Heart left ventricle (tissue), 13 donors: ENCODE results near the gene GPX5.

Experiments used
- POLR2A ChIP-seq, 2 donors: fragments of 450-650 bp; IDR thresholded peaks; one replicate each; pipeline ENCODE4 v1.6.1; 2017; ENCODE audit warnings: antibody characterized with exemption in 2 of 2, mild to moderate bottlenecking in 2 of 2, moderate library complexity in 2 of 2
- TF ChIP-seq, protein P1 (sequence below), 12 donors: fragments of 200-600 bp; sonication (generic) in 4 of 12; IDR thresholded peaks; one replicate each; pipeline versions ENCODE4 v1.5.0 to v1.8.0; 2018 to 2022; ENCODE audit warnings: antibody characterized with exemption in 12 of 12, mild to moderate bottlenecking in 5 of 12
- donor health status: ischemic (EF 13 %, LVEDD 7.1; RV severe dilation, severe dysfunction).
- donor health status: DM: no; HTN: yes; CAD: no.
- donor health status: DM: no; HTN: no; CAD: no.
- donor health status: ischemic (EF 25% LVEDD 6.9; RV normal size, moderate dysfunction).
- donor health status: ischemic (EF 25% LVEDD 5.7; RV mildly dilated, moderate dysfunction).
- donor health status: ischemic (EF 35%, LVEDD 5.7; RV mildly dilated, moderate dysfunction).
- donor health status: nonischemic (EF 11% LVEDD 7.7; RV severe dilation, severe dysfunction).
- donor health status: DM: yes; HTN: yes; CAD: no.
- donor health status: PGD.
- donor health status: ischemic (EF 29% LVEDD 5.4; RV normal size, mild dysfunction).
- donor health status: nonischemic (EF 23%, LVEDD 6.1; RV moderate dilation, normal function).

DNA sequence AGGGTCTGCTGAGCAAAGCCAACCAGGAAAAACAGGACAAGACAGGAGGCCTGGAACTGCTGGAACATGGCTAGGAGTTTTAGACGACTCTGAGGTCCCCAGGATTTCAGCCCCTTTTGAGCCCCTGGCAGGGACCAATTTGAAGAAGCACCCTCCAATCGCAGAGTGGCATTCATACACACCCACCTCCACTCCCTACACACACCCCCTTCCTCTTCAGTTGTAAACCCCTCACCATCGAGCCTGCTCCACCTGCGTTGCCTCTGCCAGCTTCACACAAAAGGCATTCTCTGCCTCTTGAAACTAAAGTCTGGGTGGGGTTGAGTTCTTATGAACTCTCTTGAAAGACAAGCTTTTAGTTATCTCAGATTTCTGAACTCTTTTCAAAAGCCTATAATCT lies 10.0 kb upstream of the GPX5 start, which contains the start of gene GPX6:
- TF ChIP-seq, protein P1, sequence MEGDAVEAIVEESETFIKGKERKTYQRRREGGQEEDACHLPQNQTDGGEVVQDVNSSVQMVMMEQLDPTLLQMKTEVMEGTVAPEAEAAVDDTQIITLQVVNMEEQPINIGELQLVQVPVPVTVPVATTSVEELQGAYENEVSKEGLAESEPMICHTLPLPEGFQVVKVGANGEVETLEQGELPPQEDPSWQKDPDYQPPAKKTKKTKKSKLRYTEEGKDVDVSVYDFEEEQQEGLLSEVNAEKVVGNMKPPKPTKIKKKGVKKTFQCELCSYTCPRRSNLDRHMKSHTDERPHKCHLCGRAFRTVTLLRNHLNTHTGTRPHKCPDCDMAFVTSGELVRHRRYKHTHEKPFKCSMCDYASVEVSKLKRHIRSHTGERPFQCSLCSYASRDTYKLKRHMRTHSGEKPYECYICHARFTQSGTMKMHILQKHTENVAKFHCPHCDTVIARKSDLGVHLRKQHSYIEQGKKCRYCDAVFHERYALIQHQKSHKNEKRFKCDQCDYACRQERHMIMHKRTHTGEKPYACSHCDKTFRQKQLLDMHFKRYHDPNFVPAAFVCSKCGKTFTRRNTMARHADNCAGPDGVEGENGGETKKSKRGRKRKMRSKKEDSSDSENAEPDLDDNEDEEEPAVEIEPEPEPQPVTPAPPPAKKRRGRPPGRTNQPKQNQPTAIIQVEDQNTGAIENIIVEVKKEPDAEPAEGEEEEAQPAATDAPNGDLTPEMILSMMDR (IDR thresholded peaks at IDR 0.05) = no peak
- TF ChIP-seq POLR2A (IDR thresholded peaks at IDR 0.05) = no peak
